Measurements from ENCODE around the gene ASB1. TPM values are rescaled to one million over a fixed set of nuclear protein-coding genes. Genes with fewer than 3 reads are reported as not detected.

The ASB1 gene
- total and polyA plus RNA-seq, 2 of the 13 experiments (the other 11 are each of a cell fraction or from before 2014, with no cell fraction given): 48.6 to 49.2 TPM

GRCh38 chr2:238426568-238427434 is at the start of gene ASB1 (continued):
- TF ChIP-seq E2F2 (CRISPR knock-in tag; IDR thresholded peaks at IDR 0.05; ENCODE audit: borderline replicate concordance): 0 out of 2 replicates have a peak, but pooled peaks have one; percentile 19
- peak; percentile 92 for TF ChIP-seq PHF8 (CRISPR knock-in tag; IDR thresholded peaks at IDR 0.05)
- TF ChIP-seq ZFYVE20 (CRISPR knock-in tag; IDR thresholded peaks at IDR 0.05; ENCODE audit: borderline replicate concordance, low read depth): 0 out of 2 replicates have a peak, but pooled peaks have one; percentile 64
- peak; percentile 82 for TF ChIP-seq HNRNPLL (IDR thresholded peaks at IDR 0.05; ENCODE audit: low read depth, low read length, poor library complexity, severe bottlenecking)
- TF ChIP-seq ZNF563 (CRISPR knock-in tag; IDR thresholded peaks at IDR 0.05): peak; percentile 90
- TF ChIP-seq XRCC5 (optimal IDR thresholded peaks at IDR 0.05; ENCODE audit: low read length): peak; percentile 79
- TF ChIP-seq, protein P1, sequence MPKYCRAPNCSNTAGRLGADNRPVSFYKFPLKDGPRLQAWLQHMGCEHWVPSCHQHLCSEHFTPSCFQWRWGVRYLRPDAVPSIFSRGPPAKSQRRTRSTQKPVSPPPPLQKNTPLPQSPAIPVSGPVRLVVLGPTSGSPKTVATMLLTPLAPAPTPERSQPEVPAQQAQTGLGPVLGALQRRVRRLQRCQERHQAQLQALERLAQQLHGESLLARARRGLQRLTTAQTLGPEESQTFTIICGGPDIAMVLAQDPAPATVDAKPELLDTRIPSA (CRISPR knock-in tag; IDR thresholded peaks at IDR 0.05; ENCODE audit: borderline replicate concordance): peak; percentile 31; the same call in 1 of the 2 replicates
- peak; percentile 66; the same call in 2 of the 3 replicates for TF ChIP-seq MXI1 (IDR thresholded peaks at IDR 0.05; ENCODE audit: borderline replicate concordance, low read depth, low read length)
- 0 out of 2 replicates have a peak, but pooled peaks have one; percentile 55 for TF ChIP-seq SIN3B (IDR thresholded peaks at IDR 0.05; ENCODE audit: low read length)
- peak; percentile 80 for TF ChIP-seq GMEB2 (CRISPR knock-in tag; IDR thresholded peaks at IDR 0.05; ENCODE audit: low read depth)
- peak; percentile 62 for TF ChIP-seq MED1 (CRISPR knock-in tag; IDR thresholded peaks at IDR 0.05)
- TF ChIP-seq NONO (IDR thresholded peaks at IDR 0.05): no peak
- peak; percentile 79 for TF ChIP-seq NONO (CRISPR knock-in tag; conservative IDR thresholded peaks at IDR 0.05)
- peak; percentile 73; the same call in 1 of the 2 replicates for TF ChIP-seq MAZ (IDR thresholded peaks at IDR 0.05; ENCODE audit: borderline replicate concordance, low read depth, low read length)
- TF ChIP-seq MAZ (CRISPR knock-in tag; IDR thresholded peaks at IDR 0.05; ENCODE audit: low read depth): peak; percentile 77; the same call in 1 of the 2 replicates
- peak; percentile 86 for TF ChIP-seq PAX8 (CRISPR knock-in tag; IDR thresholded peaks at IDR 0.05; ENCODE audit: borderline replicate concordance)
- TF ChIP-seq CHD4 (IDR thresholded peaks at IDR 0.05; ENCODE audit: borderline replicate concordance, low read length): no peak
- peak; percentile 37; the same call in 1 of the 2 replicates for TF ChIP-seq SIX4 (CRISPR knock-in tag; IDR thresholded peaks at IDR 0.05)
- TF ChIP-seq ZNF891 (CRISPR knock-in tag; IDR thresholded peaks at IDR 0.05): peak; percentile 57
- peak; percentile 74; the same call in 1 of the 2 replicates for TF ChIP-seq ZNF224 (CRISPR knock-in tag; IDR thresholded peaks at IDR 0.05)
- TF ChIP-seq KMT2B (CRISPR knock-in tag; IDR thresholded peaks at IDR 0.05): peak; percentile 60
- TF ChIP-seq ZNF10 (CRISPR knock-in tag; IDR thresholded peaks at IDR 0.05; ENCODE audit: borderline replicate concordance, low read depth): no peak
- TF ChIP-seq TCF12 (IDR thresholded peaks at IDR 0.05): no peak
- peak; percentile 83; the same call in 1 of the 2 replicates for TF ChIP-seq TCF12 (CRISPR knock-in tag; IDR thresholded peaks at IDR 0.05)
- peak; percentile 84; the same call in 1 of the 2 replicates for TF ChIP-seq TMF1 (CRISPR knock-in tag; IDR thresholded peaks at IDR 0.05; ENCODE audit: low read depth)

Measured in HepG2 (cell line).